Airway epithelial cell (primary cell): Measurements from ENCODE around the gene PLIN3. TPM values are rescaled to one million over a fixed set of nuclear protein-coding genes. Genes with fewer than 3 reads are reported as not detected.

Experiments used
- total RNA-seq: library from RNA; depleted of rRNA; stranded (reverse); fragments of >200 nt; gene quantifications from 2 replicates; pipeline ENCODE4 v1.2.3, GENCODE V29; 2015

Gene PLIN3, protein sequence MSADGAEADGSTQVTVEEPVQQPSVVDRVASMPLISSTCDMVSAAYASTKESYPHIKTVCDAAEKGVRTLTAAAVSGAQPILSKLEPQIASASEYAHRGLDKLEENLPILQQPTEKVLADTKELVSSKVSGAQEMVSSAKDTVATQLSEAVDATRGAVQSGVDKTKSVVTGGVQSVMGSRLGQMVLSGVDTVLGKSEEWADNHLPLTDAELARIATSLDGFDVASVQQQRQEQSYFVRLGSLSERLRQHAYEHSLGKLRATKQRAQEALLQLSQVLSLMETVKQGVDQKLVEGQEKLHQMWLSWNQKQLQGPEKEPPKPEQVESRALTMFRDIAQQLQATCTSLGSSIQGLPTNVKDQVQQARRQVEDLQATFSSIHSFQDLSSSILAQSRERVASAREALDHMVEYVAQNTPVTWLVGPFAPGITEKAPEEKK
- total RNA-seq = 78.4 and 112 TPM in 2 replicates

DNA sequence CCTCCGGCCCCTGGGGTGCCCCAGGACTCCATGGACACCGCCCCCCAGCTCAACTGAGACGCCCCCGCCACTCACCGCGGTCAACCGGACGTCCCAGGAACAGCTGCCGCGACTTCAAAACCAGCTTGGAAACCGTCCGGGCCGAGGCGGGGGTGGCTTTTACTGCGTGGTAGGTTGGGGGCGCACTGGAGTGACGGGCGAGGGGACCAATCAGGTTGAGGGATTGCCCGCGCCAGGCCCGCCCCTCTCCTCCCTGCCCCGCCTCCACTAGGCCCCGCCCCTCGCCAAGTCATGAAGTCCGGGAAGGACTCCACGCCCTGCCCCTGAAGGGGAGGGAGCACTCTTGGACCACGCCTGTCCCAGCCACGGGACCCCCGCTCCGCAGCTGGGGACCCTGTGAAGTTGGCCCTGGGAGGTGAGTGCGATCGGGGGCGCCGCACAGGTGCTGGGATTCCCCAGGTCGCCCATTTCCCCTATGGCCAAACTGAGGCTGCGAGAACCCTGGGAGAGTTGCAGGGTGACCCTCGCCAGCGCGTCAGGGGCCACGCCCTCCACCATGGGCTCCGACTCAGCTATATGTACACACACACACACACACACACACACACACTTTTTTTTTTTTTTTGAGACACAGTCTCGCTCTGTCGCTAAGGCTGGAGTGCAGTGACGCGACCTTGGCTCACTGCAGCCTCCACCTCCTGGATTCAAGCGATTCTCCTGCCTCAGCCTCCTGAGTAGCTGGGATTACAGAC is at the start of gene PLIN3:
PLIN3 (minus strand) TSS at position 134 of the 752 bp plus-strand sequence. CDS start 6,273 bp downstream, outside the sequence.

DNA sequence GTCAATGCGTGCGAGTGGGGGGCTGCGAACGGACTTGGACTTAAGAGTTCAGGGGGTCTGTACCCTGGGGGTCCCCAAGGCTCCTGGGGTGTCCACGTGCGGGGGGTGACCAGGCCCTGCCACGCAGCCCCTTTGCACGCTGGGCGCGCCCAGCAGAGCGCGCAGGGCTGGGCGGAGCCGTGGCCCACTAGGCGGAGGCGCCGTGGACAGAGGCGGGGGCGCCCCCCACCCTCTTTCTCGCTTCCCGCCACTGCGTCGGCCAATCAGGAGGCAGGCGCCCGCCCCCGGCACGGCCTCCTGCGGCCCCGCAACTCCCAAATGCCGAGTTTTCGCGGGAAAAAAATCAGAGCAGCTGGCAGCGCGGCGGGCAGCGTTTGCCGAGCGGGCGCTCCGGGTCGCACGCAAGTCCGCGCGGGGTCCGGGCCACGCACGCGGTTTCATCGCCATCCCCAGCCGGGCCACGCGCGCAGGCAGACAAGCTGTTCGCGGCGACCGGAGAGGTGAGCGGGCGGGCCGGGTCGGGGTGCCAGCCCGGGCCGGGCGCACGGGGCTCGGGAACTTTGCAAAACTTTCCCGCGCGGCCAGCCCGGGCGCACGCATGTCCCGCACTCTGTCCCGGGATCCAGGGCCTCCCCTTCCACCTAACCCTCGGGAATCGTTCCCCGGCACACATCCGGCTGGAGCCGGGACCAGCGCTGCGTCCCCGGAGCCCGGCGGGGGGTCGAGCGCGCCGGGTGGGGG is 41.9 kb upstream of the PLIN3 start, which contains the start of gene UHRF1:
UHRF1 (plus strand) TSS at position 346 of the 741 bp plus-strand sequence. CDS start 1,385 bp downstream, outside the sequence.

DNA sequence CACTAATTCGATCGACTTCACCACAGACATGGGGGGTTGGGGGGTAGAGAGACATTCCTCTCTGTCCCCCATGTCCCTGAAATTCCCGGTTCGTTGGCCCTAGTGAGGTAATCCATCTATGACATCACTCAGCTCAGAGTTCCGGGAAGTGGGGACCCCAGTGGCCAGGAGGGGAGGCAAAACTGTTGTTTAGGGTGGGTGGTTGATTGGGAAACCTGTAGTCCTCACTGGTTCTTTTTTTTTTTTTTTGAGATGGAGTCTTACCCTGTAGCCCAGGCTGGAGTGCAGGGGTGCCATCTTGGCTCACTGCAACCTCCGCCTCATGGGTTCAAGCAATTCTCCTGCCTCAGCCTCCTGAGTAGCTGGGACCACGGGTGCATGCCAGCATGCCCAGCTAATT is 35.3 kb upstream of the PLIN3 start, which contains the start of gene ARRDC5:
ARRDC5 (minus strand) TSS at position 101 of the 400 bp plus-strand sequence; CDS start at position 30, 71 bp downstream.

DNA sequence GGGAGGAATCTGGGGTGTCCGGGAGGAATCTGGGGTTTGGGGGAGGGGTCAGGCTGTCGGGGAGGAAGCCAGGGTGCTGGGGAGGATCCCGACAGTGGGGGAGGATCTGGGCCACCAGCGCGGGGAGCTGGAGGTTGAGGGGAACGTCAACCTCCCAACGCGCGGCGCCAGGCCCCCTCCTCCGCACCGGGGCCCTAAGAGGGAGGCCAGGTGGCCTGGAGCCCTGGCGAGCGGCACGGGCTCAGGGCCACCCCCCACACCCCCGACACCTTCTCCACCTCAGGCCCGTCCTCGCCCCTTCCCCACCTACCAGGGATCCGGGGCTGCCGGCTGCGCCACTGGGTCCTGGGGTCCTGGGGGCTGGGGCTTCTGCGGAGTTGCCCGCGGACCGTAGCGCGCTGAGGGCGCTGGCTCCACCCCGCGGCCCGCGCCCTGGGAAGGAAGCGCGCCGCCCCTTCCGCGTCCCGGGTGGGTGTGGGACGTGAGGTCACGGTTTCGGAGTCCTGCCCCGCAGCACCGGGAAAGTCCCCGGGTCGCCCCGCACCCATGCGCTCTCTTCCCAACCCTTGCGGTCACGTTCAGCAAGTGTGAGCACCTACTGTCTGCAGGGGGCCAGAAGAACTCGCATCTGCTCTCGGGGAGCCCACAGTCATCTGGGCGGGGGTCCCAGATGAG is 36.0 kb downstream of the PLIN3 start, which contains the start of gene TICAM1:
TICAM1 (minus strand) TSS at position 409 of the 675 bp plus-strand sequence. CDS start 13,335 bp downstream, outside the sequence.

DNA sequence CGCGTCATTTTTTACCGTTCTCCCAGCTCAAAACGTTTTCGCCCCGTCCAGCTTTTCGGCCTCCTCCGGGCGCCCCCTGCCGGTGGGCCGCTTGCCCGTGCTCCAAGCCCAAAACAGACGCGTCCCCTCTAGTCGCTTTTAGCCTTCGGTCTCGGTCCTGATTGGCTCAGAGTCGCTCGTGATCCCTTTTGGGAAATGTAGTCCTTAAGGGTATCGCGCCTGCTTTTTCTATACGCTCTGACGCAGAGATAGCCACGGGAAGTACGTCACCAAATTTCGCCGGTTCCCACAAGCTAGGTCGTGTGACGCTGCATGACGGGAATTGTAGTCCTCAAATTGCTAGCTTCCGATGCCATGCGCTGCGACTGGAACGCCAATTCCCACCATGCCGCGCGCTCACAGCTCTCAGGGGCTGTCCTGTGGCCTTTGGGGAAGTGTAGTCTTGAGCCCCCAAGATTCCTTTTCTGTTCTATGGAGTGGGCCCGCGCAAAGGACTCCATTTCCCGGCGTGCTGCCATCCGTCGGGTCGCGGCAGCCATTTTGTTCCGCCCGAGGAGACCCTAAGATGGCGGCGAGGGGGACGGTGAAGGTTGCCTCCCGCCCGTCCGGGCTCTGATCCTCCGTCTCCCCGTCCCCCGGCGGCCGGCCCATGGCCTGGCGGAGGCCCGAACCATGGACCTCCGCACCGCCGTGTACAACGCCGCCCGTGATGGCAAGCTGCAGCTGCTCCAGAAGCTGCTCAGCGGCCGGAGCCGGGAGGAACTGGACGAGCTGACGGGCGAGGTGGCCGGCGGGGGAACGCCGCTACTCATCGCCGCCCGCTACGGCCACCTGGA is 76.1 kb downstream of the PLIN3 start, which contains the start of gene FEM1A:
FEM1A (plus strand) TSS at position 552 of the 836 bp plus-strand sequence; CDS start at position 673, 121 bp downstream.

Other genes with a start within 250 kb of the PLIN3 start
- 5.7 and 6.1 TPM in 2 replicates for gene TNFAIP8L1, start 228.2 kb downstream of the PLIN3 start, total RNA-seq
- gene MYDGF, start 197.3 kb downstream of the PLIN3 start, total RNA-seq = 118 and 142 TPM in 2 replicates
- gene DPP9, start 143.8 kb downstream of the PLIN3 start, total RNA-seq = 90.9 and 114 TPM in 2 replicates
- 15.8 and 19.5 TPM in 2 replicates for gene FEM1A, start 75.9 kb downstream of the PLIN3 start, total RNA-seq
- gene TICAM1, start 36.0 kb downstream of the PLIN3 start, total RNA-seq = 3.9 and 8.2 TPM in 2 replicates
- gene ARRDC5, start 35.2 kb upstream of the PLIN3 start, total RNA-seq = not detected in 2 replicates
- gene UHRF1, start 41.8 kb upstream of the PLIN3 start, total RNA-seq = 40.7 and 46.9 TPM in 2 replicates
- gene KDM4B, start 101.4 kb upstream of the PLIN3 start, total RNA-seq = 15.6 and 19.8 TPM in 2 replicates